ENCODE data around the gene COPS2.
"Not testable (repeated sequence)": the region's sequence is repeated elsewhere in the genome, so short reads cannot be mapped to it uniquely, and the experiment has no call there.

DNA sequence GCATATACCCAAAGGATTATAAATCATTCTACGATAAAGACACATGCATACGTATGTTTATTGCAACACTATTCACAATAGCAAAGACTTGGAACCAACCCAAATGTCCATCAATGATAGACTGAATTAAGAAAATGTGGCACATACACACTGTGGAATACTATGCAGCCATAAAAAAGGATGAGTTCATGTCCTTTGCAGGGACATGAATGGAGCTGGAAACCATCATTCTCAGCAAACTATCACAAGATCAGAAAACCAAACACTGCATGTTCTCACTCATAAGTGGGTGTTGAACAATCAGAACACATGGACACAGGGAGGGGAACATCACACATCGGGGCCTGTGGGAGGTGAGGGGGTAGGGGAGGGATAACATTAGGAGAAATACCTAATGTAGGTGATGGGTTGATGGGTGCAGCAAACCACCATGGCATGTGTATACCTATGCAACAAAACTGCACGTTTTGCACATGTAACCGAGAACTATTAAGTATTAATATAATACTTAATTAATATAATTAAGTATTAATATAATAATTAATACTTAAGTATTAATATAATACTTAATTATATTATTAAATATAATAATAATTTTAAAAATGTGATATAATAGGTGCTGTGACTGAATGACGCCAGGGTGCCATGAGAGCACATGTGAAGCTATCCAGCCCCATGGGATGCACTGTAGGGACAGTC is 80.7 kb downstream of the COPS2 start:
- TF ChIP-seq, protein P1, sequence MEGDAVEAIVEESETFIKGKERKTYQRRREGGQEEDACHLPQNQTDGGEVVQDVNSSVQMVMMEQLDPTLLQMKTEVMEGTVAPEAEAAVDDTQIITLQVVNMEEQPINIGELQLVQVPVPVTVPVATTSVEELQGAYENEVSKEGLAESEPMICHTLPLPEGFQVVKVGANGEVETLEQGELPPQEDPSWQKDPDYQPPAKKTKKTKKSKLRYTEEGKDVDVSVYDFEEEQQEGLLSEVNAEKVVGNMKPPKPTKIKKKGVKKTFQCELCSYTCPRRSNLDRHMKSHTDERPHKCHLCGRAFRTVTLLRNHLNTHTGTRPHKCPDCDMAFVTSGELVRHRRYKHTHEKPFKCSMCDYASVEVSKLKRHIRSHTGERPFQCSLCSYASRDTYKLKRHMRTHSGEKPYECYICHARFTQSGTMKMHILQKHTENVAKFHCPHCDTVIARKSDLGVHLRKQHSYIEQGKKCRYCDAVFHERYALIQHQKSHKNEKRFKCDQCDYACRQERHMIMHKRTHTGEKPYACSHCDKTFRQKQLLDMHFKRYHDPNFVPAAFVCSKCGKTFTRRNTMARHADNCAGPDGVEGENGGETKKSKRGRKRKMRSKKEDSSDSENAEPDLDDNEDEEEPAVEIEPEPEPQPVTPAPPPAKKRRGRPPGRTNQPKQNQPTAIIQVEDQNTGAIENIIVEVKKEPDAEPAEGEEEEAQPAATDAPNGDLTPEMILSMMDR (IDR thresholded peaks at IDR 0.05 in 8 of 11, conservative IDR thresholded peaks at IDR 0.05 in 3 of 11), result not testable (repeated sequence)
- TF ChIP-seq POLR2A, POLR2AphosphoS5 (IDR thresholded peaks at IDR 0.05): not testable (repeated sequence)

All from spleen (tissue), 7 donors.